K562 (cell line): ENCODE results near the gene ITGB6. TPM values are rescaled to one million over a fixed set of nuclear protein-coding genes. Genes with fewer than 3 reads are reported as not detected.

ENCODE experiments used
- ATAC-seq: fragments of 200-7000 bp; cut with Tn5 transposase; 3 replicates; pipeline ENCODE4 v1.9.1; 2020; ENCODE audit warnings: moderate library complexity
- BruUV-seq: library from RNA; stranded (reverse); fragments of 400-500 nt; replicated peaks from 2 replicates; lab custom pipeline; 2021; lab: Mats Ljungman, UMichigan
- CTCF ChIA-PET: fragments of 300-600 bp; formaldehyde crosslinking; extraction: SDS; loops from one replicate; lab custom pipeline; 2021; ENCODE audit warnings: low intra/inter-chr PET ratio; lab: Yijun Ruan, JAX
- POLR2A ChIA-PET: fragments of 300-600, 350-650 bp; sonication (Branson Sonifier 250); formaldehyde crosslinking; extraction: SDS; loops from one replicate; lab custom pipeline; 2021; ENCODE audit warnings: antibody characterized with exemption, inconsistent platforms; lab: Yijun Ruan, JAX
- DNase-seq, 4 experiments: peaks; one replicate each; pipeline versions ENCODE4 v3.0.0 to v3.0.0-alpha.2; 2011 to 2018; ENCODE audit warnings: low spot score in 3 of 4, mixed read lengths in 3 of 4; ENCODE audit errors: extremely low read depth in 1 of 4
- FAIRE-seq: peaks from 2 replicates; lab custom pipeline; 2011; peaks lifted over from hg19 to GRCh38; lab: Jason Lieb, UNC
- H2AFZ ChIP-seq: 2 replicates; pipeline ENCODE4 v1.6.0; 2011; ENCODE audit warnings: low read depth, low read length, control low read depth, inconsistent platforms
- H3K27ac ChIP-seq: fragments of 200-600 bp; 3 replicates; pipeline ENCODE4 v1.8.0; 2011; ENCODE audit warnings: low read depth, mild to moderate bottlenecking, control low read depth, inconsistent platforms, low read length, moderate library complexity, mixed read lengths; ENCODE audit errors: extremely low read depth
- H3K27me3 ChIP-seq, 2 experiments: fragments of 300-600 bp in 1 of 2; 2 replicates in 1 of 2; 3 replicates in 1 of 2; pipeline versions ENCODE4 v1.6.0 to v1.8.0; 2011; ENCODE audit warnings: inconsistent platforms in 2 of 2, low read length in 2 of 2, mild to moderate bottlenecking in 1 of 2, mixed read lengths in 1 of 2, moderate library complexity in 1 of 2; ENCODE audit not compliant: control insufficient read depth in 2 of 2, insufficient read depth in 2 of 2
- H3K36me3 ChIP-seq: fragments of 300-600 bp; 3 replicates; pipeline ENCODE4 v1.8.0; 2011; ENCODE audit warnings: mild to moderate bottlenecking, low read length, inconsistent platforms; ENCODE audit not compliant: control insufficient read depth, insufficient read depth
- H3K4me1 ChIP-seq, 2 experiments: fragments of 200-600 bp in 1 of 2; replicated peaks in 1 of 2; 2 replicates in 1 of 2; 3 replicates in 1 of 2; pipeline versions ENCODE4 v1.5.1 to v1.8.0; 2011; ENCODE audit warnings: inconsistent platforms in 2 of 2, low read length in 2 of 2, mild to moderate bottlenecking in 1 of 2, mixed read lengths in 1 of 2, moderate library complexity in 1 of 2; ENCODE audit not compliant: control insufficient read depth in 2 of 2, insufficient read depth in 2 of 2
- H3K4me2 ChIP-seq: 2 replicates; pipeline ENCODE4 v1.6.1; 2011; ENCODE audit warnings: low read length, control low read depth, inconsistent platforms, mixed read lengths; ENCODE audit not compliant: insufficient read depth
- H3K4me3 ChIP-seq: fragments of 200-600 bp; sonication (generic), shearing (Covaris generic); 2 replicates; pipeline ENCODE4 v1.5.1; 2016; ENCODE audit warnings: control low read depth, inconsistent platforms
- H3K79me2 ChIP-seq: fragments of 200-600 bp; 3 replicates; pipeline ENCODE4 v1.8.0; 2011; ENCODE audit warnings: low read length, inconsistent platforms; ENCODE audit not compliant: control insufficient read depth, insufficient read depth
- H3K9ac ChIP-seq, 2 experiments: 2 replicates each; pipeline versions ENCODE4 v1.6.0 to v1.6.1; 2011; ENCODE audit warnings: low read depth in 2 of 2, low read length in 2 of 2, control low read depth in 1 of 2, inconsistent platforms in 1 of 2, mild to moderate bottlenecking in 1 of 2, mixed read lengths in 1 of 2; ENCODE audit not compliant: insufficient read depth in 1 of 2
- H3K9me1 ChIP-seq: one replicate; pipeline ENCODE4 v1.6.0; 2011; ENCODE audit warnings: inconsistent platforms, mild to moderate bottlenecking, low read length, moderate library complexity; ENCODE audit not compliant: control insufficient read depth, insufficient read depth
- H3K9me3 ChIP-seq: replicated peaks from 2 replicates; pipeline ENCODE4 v1.5.1; 2011; ENCODE audit warnings: low read depth, low read length, inconsistent platforms; ENCODE audit not compliant: control insufficient read depth, insufficient read depth
- H4K20me1 ChIP-seq: replicated peaks from 2 replicates; pipeline ENCODE4 v1.6.1; 2011; ENCODE audit warnings: low read length, inconsistent platforms, mixed read lengths; ENCODE audit not compliant: control insufficient read depth, insufficient read depth
- DEAF1 ChIP-seq: fragments of 450-650 bp; formaldehyde crosslinking; IDR thresholded peaks from 2 replicates; pipeline ENCODE4 v1.4.0; 2020; ENCODE audit warnings: mild to moderate bottlenecking, moderate library complexity
- KLF16 ChIP-seq: IDR thresholded peaks from 2 replicates; pipeline ENCODE4 v1.6.1; 2016; ENCODE audit warnings: antibody characterized with exemption
- MAZ ChIP-seq, 2 experiments: fragments of 450-650 bp in 1 of 2; sonication (generic) in 1 of 2; formaldehyde crosslinking; IDR thresholded peaks in 1 of 2; conservative IDR thresholded peaks in 1 of 2; 2 replicates each; pipeline versions ENCODE4 v1.4.0 to v1.5.0; 2020; ENCODE audit warnings: mild to moderate bottlenecking in 1 of 2, missing genetic modification reagents in 1 of 2
- MIER1 ChIP-seq: fragments of 450-650 bp; IDR thresholded peaks from 2 replicates; pipeline ENCODE4 v1.6.1; 2016; ENCODE audit warnings: antibody characterized with exemption, mild to moderate bottlenecking, low read depth
- RAD21 ChIP-seq, 2 experiments: fragments of 250-450 bp in 1 of 2; fragments of 450-650 bp in 1 of 2; sonication (Bioruptor Pico) in 1 of 2; formaldehyde crosslinking in 1 of 2; IDR thresholded peaks in 1 of 2; conservative IDR thresholded peaks in 1 of 2; 2 replicates each; pipeline versions ENCODE4 v1.4.0 to v1.8.0; 2020 to 2022; ENCODE audit warnings: mild to moderate bottlenecking in 2 of 2, moderate library complexity in 1 of 2
- RB1 ChIP-seq: fragments of 450-650 bp; IDR thresholded peaks from 2 replicates; pipeline ENCODE4 v1.6.1; 2017; ENCODE audit warnings: low read depth, mild to moderate bottlenecking
- REST ChIP-seq, 2 experiments: fragments of 450-650 bp; formaldehyde crosslinking in 1 of 2; IDR thresholded peaks; 2 replicates each; pipeline versions ENCODE4 v1.4.0 to v1.6.1; 2014 to 2020; ENCODE audit warnings: mild to moderate bottlenecking in 2 of 2, borderline replicate concordance in 1 of 2, low read depth in 1 of 2
- SMC3 ChIP-seq: conservative IDR thresholded peaks from 2 replicates; pipeline ENCODE4 v1.6.1; 2011; ENCODE audit warnings: low read depth, low read length, improper control_type of control experiment; ENCODE audit not compliant: insufficient read depth
- SRSF3 ChIP-seq: fragments of 200-400 bp; formaldehyde crosslinking; IDR thresholded peaks from 2 replicates; pipeline ENCODE4 v1.6.1; 2016; ENCODE audit warnings: mild to moderate bottlenecking, low read length, moderate library complexity; ENCODE audit not compliant: insufficient read depth
- U2AF1 ChIP-seq: fragments of 200-400 bp; formaldehyde crosslinking; optimal IDR thresholded peaks from 2 replicates; pipeline ENCODE3; 2017; ENCODE audit warnings: mild to moderate bottlenecking, low read depth, low read length, moderate library complexity
- ZFP36 ChIP-seq: fragments of 150-350 bp; IDR thresholded peaks from 2 replicates; pipeline ENCODE4 v1.6.1; 2018; ENCODE audit warnings: low read length, low read depth; ENCODE audit not compliant: partially characterized antibody
- WGBS: fragments of 100-300 bp; shearing (Covaris generic); methylation state at CpG from one replicate; pipeline ENCODE4 v1.1.6; 2016; ENCODE audit warnings: low coverage, mixed read lengths; ENCODE audit not compliant: insufficient coverage; ENCODE audit errors: missing lambda C conversion rate; 5-methylcytosine and 5-hydroxymethylcytosine counted together
- in situ Hi-C: fragments of 300-500 bp; cut with MboI; formaldehyde crosslinking; loops from 4 replicates; pipeline ENCODE4 v1.15.0; 2018; ENCODE audit warnings: inconsistent platforms, mixed read lengths
- intact Hi-C: fragments of 100-400 bp; cut with micrococcal nuclease; formaldehyde crosslinking; loops from 2 replicates; pipeline ENCODE4 v1.14.2; 2022
- polyA plus RNA-seq, 8 experiments: library from polyadenylated mRNA; depleted of rRNA in 4 of 8; stranded (reverse) in 5 of 8; unstranded in 3 of 8; fragments of >200 nt; fragmentation: Nextera tagmentation in 2 of 8; fragmentation: Illumina TruSeq in 1 of 8; extraction: Ambion mirVana in 2 of 8; extraction: Trizol in 1 of 8; gene quantifications; 2 replicates each; pipeline versions ENCODE4 v1.2.1 to v1.2.3, GENCODE V29; 2011 to 2014; ENCODE audit warnings: inconsistent platforms in 1 of 8, missing spikeins in 1 of 8
- total RNA-seq, 7 experiments: library from RNA; depleted of rRNA in 6 of 7; stranded (reverse); fragments of >200 nt in 6 of 7; fragmentation: Illumina TruSeq in 2 of 7; extraction: Trizol in 2 of 7; gene quantifications; 2 replicates each; pipeline versions ENCODE4 v1.2.1 to v1.2.3, GENCODE V29; 2011 to 2021; ENCODE audit warnings: low replicate concordance in 1 of 7

ITGB6 gene
- total and polyA plus RNA-seq, 9 of the 15 experiments (the other 6 are each of a cell fraction or from before 2014, with no cell fraction given), result 0.18 TPM; not detected in 8

GRCh38 chr2:160210599-160211138 is 10.6 kb upstream of the ITGB6 start:
- H3K4me2 ChIP-seq, result no peak overlapping the region
- H3K4me1 ChIP-seq, result no peaks in the 10 kb centered on the region
- WGBS, result 4% methylated on average over 11 of the region's 11 CpGs
- TF ChIP-seq DEAF1 (CRISPR knock-in tag) (0 out of 2 replicates have a peak, but pooled peaks have one; percentile 22), MIER1 (no peak), REST (IDR thresholded peaks at IDR 0.05; ENCODE audit: borderline replicate concordance) (peak; percentile 52; the same call in 1 of the 2 replicates), REST (CRISPR knock-in tag; IDR thresholded peaks at IDR 0.05; ENCODE audit: low read depth) (no peak), SRSF3 (no peak), RB1 (0 out of 2 replicates have a peak, but pooled peaks have one; percentile 13), KLF16 (peak; percentile 7; the same call in 1 of the 2 replicates), RAD21 (CRISPR knock-in tag; conservative IDR thresholded peaks at IDR 0.05 in 1 of 2, IDR thresholded peaks at IDR 0.05 in 1 of 2) (peak; percentile 48 to 60), ZFP36 (peak; percentile 11), MAZ (CRISPR knock-in tag; conservative IDR thresholded peaks at IDR 0.05 in 1 of 2, IDR thresholded peaks at IDR 0.05 in 1 of 2) (no peak), SMC3 (peak; percentile 69; the same call in 1 of the 2 replicates), U2AF1 (no peak)

More at GRCh38 chr2:160210599-160211138, 10.6 kb upstream of the ITGB6 start:
- no TSS peak for BruUV-seq
- ATAC-seq, result peak; percentile 99
- Histone ChIP-seq H3K9me1 (no peaks in the 10 kb centered on the region), H2AFZ (no peak overlapping the region), H3K9ac (no peak overlapping the region), H3K27ac (no peak overlapping the region), H3K4me3 (no peak overlapping the region), H3K36me3 (no peaks in the 10 kb centered on the region), H3K79me2 (no peaks in the 10 kb centered on the region), H3K9me3 (no peaks in the 10 kb centered on the region), H4K20me1 (no peaks in the 10 kb centered on the region), H3K27me3 (0 out of 5 replicates have a peak, but pooled peaks cover 0 to 5% of the 10 kb centered on the region in 2 experiments)
- in situ Hi-C loops (no loop called here), intact Hi-C loops (loop anchor here (1.0 kb wide), 1 partner anchor 100 kb away; no protein-coding TSS in a partner anchor)
- peak; percentile 94 for FAIRE-seq
- peak; percentile 67 to 81 (median 75) for DNase-seq
- ChIA-PET POLR2A (no interaction called here), CTCF (interaction anchor here (1.3 kb wide), 1 partner anchor 101 kb away, joined by 3 read pairs; no protein-coding TSS in a partner anchor)
